Heart left ventricle (tissue), 13 donors: Measurements from ENCODE around the gene COL2A1.

Experiments
- POLR2A ChIP-seq, 2 donors: fragments of 450-650 bp; IDR thresholded peaks; one replicate each; pipeline ENCODE4 v1.6.1; 2017; ENCODE audit warnings: antibody characterized with exemption in 2 of 2, mild to moderate bottlenecking in 2 of 2, moderate library complexity in 2 of 2
- TF ChIP-seq, protein P1 (sequence below), 12 donors: fragments of 200-600 bp; sonication (generic) in 4 of 12; IDR thresholded peaks; one replicate each; pipeline versions ENCODE4 v1.5.0 to v1.8.0; 2018 to 2022; ENCODE audit warnings: antibody characterized with exemption in 12 of 12, mild to moderate bottlenecking in 5 of 12
- donor health status: ischemic (EF 13 %, LVEDD 7.1; RV severe dilation, severe dysfunction).
- donor health status: DM: no; HTN: yes; CAD: no.
- donor health status: DM: no; HTN: no; CAD: no.
- donor health status: ischemic (EF 25% LVEDD 6.9; RV normal size, moderate dysfunction).
- donor health status: ischemic (EF 25% LVEDD 5.7; RV mildly dilated, moderate dysfunction).
- donor health status: ischemic (EF 35%, LVEDD 5.7; RV mildly dilated, moderate dysfunction).
- donor health status: nonischemic (EF 11% LVEDD 7.7; RV severe dilation, severe dysfunction).
- donor health status: DM: yes; HTN: yes; CAD: no.
- donor health status: PGD.
- donor health status: ischemic (EF 29% LVEDD 5.4; RV normal size, mild dysfunction).
- donor health status: nonischemic (EF 23%, LVEDD 6.1; RV moderate dilation, normal function).

DNA sequence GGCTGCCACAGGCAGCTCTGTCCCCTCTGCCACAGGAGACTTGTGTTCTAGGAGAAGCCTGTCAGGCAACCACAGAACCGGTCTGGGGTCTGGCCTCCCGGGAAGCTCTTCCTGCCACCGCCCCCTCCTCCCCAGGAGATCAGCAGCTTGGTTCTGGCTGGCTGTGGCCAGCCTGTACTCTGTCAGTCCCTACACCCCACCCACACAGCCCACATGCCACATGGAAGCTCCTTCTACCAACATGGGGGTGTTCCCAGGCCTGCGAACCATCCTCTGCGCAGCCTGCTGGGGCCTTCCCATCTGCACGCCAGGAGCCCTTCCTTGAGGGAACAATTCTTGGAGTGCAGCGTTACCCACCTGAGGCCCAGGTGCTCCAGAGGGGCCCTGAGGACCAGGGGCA is 24.1 kb downstream of the COL2A1 start:
- TF ChIP-seq, protein P1, sequence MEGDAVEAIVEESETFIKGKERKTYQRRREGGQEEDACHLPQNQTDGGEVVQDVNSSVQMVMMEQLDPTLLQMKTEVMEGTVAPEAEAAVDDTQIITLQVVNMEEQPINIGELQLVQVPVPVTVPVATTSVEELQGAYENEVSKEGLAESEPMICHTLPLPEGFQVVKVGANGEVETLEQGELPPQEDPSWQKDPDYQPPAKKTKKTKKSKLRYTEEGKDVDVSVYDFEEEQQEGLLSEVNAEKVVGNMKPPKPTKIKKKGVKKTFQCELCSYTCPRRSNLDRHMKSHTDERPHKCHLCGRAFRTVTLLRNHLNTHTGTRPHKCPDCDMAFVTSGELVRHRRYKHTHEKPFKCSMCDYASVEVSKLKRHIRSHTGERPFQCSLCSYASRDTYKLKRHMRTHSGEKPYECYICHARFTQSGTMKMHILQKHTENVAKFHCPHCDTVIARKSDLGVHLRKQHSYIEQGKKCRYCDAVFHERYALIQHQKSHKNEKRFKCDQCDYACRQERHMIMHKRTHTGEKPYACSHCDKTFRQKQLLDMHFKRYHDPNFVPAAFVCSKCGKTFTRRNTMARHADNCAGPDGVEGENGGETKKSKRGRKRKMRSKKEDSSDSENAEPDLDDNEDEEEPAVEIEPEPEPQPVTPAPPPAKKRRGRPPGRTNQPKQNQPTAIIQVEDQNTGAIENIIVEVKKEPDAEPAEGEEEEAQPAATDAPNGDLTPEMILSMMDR (IDR thresholded peaks at IDR 0.05): no peak
- no peak for TF ChIP-seq POLR2A (IDR thresholded peaks at IDR 0.05)
